CD4-positive, alpha-beta T cell treated with Interleukin-4 for 1 hour (primary cell): ENCODE measurements around the gene GNPTAB.

Source experiments
- DNase-seq, 2 donors: peaks; one replicate each; pipeline ENCODE4 v3.0.0-alpha.2; 2020 to 2022

The GNPTAB gene

DNA sequence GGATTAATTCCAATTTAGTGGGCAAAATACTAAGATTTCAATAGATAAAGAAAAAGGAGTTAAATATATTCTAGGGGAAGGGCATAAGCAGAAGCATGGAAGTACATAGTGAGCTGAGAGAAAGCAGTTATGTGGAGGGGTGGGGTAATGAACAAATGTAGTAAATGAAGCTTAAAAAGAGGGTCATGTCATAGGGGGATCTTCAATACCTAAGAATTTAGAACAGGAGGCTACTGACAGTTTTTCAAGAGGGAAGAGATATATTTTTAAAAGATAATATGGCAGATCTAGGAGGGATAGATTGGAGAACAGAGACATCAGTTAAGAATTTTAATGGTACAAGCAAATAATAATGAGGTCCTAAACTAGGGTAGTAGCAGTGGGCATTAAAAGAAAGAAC is 100.9 kb downstream of the GNPTAB start:
- DNase-seq: no peak

DNA sequence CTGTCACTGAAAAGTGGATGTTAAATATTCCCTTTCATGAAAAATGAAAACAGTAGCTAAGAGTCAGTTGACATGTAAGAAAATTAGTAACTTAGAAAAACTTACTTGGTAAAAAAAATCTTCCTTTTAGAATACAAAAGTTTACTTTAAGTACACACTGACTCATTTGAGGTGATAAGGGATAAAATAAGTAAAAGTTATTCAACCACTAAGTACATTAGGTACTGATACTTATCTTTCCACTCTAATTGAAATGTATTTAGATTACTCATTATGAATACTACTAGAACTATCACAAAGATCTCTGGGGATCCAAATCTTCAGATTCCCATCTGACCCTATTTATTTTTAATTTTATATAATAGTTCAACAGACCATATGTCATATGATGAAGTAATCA is 103.7 kb downstream of the GNPTAB start:
- no peak for DNase-seq

DNA sequence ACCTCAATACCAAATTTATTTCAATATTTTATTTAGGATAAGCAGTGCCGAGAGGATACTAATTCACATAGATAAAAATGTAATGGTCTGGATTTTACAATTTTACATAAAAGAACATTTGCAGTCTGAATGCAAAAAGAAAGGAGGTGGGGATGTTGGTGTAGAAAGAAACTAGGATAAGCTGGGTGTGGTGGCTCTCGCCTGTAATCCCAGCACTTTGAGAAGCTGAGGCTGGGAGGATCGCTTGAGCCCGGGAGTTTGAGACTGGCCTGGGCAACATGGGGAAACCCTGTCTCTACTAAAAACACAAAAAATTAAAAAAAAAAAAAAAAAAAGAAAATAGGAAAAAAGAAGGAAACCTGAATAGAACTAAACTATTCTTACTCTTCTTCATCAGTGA is 108.4 kb downstream of the GNPTAB start:
- no peak for DNase-seq

- no peak for DNase-seq
These were observed 110.6 kb downstream of the GNPTAB start for GRCh38 chr12:101720118-101720517.

DNA sequence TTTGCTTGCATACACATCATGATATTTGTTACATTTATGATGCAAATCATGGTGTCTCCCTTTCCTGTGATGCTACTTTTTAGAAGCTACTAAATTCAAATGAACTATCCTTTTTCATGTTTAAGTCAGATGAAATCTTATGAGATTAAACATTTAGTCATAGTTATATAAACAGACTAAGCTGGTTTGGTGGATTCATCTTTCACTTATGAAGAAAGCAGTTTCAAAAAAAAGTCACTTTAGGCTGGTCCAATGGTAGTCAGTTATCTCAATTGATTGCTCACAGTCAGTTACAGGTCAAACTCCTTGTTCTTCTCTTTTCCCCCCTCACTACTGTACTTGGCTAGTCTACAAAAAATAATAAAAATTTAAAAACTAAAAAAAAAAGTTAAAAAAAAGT is 111.2 kb downstream of the GNPTAB start:
- no peak for DNase-seq

DNA sequence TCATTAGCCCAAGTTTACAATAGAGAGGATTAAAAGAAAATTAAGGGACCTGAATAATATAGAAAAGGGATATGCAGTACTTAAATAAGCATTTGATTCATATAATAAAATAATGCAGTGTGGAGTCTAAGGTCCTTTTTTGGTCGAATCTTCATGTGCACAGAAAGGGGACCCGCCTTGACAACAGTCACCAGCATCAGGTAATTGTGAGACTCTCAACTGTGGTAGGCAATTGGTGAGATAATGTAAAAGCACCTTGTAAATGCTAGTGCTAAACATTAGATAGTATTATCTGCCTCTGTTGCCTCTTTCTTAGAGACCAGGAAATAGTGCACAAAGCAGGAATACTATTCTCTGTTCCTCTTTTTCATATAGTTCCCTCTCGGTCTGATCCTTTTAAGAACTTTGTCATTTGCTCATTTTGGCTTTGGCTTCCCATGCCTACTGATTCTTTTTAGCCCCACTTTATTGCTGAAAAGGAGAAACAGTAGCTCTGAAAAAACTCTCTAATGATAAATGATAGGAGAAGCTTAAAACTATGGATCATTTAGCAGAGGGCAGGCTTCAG is 115.8 kb downstream of the GNPTAB start:
- DNase-seq: no peak

GRCh38 chr12:101713930-101714329 is 116.8 kb downstream of the GNPTAB start:
- DNase-seq: no peak

DNA sequence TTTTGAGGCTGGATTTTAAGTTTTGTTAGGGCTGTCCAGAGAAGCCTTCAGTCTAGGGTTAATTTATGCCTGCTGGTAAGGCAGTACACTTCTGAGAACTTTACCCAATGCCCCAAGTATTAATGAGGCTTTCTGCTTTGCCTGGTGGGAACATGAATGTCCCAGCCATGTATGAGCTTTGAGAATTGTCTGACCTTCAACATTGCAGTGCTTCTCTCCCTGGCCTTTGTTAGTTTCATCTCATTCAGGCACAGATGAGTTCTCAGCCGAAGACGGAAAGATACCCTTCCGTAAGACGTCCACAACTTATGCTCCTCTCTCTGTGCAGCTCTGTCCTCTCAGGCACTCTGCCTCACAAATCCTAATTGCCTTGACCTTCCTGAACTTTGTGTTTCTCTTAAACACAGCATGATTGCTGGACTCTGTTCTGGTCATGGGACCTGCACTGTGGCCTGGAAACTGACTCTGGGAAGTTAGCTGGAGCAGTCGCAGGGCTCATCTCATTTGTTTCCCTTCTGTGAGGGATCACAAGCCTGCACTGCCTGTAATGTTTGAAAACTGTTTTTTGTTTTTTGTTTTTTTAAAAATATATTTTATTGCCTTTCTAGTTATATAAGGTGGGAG is 117.6 kb downstream of the GNPTAB start:
- DNase-seq: no peak

DNA sequence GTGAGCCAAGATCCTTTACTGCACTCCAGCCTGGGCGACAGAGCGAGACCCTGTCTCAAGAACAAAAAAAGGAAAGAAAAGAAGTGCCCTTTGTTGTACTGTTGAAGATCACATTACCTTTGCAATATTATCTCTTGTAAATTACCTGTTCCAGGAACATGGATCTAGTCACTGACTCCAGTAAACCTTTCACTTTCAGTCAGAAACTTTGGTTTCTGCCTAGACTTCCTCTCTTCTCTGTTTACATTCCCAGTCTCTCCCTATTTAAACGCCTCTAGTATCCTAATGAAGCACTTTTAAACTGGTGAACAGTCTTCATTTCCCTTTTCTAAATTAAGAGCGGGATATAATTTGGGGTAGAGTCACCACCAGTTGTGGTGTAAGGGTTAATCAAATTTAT is 120.5 kb downstream of the GNPTAB start:
- no peak for DNase-seq

DNA sequence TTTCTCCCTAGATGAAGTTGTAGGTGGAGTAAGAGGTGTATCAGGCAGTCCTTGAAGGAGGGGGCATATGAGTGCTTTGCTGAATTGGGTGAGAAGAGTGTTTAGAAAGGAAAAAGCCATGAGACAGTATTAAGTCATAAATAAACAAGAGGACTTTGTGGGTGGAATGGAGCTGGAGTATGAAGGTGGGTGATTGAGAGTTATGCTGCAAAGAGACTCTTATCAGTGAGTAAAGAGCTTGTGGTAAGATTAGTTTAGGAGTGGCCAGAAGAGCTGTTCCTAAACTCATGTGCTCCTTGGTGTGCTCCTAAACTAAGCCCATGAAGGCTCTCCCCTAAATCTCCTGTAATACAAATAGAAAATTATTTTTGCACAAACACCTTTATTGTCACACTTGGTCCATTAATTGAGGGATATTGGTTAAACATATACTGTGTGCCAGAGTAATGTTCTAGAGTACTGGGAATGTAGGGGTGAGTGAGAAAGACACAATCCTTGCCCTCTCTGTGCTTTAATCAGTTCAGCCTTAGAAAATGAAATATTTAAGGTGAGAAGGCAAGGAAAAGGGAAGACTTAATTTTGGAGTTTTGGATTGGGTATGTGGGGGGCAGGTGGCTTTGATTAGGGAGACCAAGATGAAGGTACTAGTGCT is 123.5 kb downstream of the GNPTAB start:
- DNase-seq: no peak

DNA sequence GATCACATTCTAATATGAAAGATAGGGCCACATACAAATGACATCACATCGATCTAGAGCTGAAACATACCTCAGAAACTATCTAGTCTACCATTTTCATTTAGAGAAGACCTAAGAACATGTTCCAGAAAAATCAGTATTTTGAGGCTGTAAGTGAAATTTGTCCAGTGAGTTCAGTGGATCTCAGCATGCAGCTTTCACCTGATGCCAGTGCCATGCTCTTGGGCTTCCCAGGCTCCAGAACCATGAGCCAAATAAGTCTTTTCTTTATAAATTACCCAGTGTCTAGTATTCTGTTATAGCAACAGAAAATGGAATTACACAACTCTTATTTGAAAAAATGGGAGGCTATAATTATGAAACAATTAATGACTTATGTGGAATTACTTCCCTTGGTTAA is 124.4 kb downstream of the GNPTAB start:
- no peak for DNase-seq

- DNase-seq: no peak
These were observed 127.3 kb downstream of the GNPTAB start for GRCh38 chr12:101703487-101703886.

DNA sequence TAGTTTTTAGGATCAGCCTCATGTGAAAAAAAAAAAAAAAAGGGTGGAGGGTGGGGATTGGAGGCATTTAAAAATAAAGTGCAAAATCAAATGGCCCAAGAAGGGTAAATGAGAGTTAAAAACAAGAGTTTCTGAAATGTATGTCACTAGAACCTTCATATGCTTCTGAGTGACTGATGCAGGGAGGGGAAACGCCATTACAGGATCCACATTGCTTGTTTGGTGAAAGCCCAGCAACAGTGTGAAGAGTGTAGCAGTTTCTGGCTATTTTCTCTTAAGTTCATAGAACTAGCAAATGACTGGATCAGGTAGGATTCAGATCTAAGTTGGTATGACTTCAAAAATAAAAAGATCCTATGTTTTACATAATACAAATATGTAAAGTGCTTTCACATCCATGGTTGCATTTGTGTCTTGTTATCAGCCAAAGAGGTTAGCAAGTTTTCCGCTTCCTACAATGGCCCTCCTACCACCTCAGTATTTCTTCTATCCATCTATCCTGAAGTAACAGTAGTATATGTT is 130.4 kb downstream of the GNPTAB start:
- DNase-seq: no peak

DNA sequence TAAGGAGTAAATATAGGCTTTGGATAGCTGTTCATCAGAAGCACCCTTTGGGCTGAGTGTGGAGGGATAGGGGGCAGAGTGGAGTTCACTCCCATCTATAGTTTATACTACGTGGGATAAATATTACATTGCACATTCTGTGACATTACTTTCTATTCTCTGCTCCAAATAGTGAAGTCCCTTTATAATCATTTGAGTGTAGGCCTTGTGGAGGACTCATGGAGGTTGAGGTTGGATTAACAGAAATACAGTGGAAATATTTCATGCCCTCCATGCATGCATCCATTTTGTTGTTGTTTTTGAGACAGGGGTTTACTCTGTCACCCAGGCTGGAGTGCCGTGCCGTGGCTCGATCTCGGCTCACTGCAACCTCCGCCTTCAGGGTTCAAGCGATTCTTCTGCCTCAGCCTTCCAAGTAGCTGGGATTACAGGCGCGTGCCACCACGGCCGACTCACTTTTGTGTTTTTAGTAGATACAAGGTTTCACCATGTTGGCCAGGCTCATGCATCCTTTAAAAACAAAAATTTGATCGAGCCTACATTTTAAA is 131.9 kb downstream of the GNPTAB start:
- DNase-seq: peak in 1 of 2 donors; percentile 3

GRCh38 chr12:101697930-101698799 is 132.6 kb downstream of the GNPTAB start:
- peak in 1 of 2 donors; percentile 10 for DNase-seq

DNA sequence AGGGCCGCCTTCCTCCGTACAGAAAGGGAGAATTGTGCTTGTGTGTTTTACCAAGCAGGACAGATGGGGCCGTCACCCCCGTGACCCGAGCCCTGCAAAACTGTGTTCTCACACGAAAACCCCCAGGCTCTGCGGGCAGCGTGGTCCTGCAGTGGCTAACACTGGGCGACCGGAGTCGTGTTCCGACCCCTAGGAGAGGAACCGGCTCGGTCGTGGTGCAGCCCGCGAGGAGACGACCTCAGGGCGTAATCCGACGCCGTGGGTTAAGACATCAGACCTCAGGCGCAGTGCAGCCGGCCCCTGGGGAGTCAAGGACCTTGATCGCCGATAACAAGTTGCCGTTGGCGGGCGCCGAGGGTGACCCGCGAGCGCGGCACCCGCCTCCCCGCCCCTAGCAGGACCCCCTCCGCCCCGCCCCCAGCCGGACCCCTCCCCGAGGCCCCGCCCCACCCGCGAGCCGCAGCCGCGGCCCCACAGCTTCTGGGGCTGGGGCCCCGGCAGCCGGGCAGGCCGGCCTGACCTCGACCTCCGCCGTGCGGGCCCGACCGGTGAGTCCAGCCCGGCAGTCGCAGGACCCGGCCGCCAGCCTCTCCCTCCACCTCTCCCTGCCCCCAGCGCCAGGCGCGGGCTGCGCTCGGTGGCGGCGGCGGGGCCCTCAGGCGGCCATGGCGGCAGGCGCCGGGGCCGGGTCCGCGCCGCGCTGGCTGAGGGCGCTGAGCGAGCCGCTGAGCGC is 133.4 kb downstream of the GNPTAB start, which contains the start of gene CHPT1:
Gene CHPT1 (plus strand): TSS at position 444 of the 733 bp plus-strand sequence. CDS start 222 bp downstream, at position 666.
- peak; percentile 68 to 70 for DNase-seq

GRCh38 chr12:101696251-101697196 is 134.2 kb downstream of the GNPTAB start:
- no peak for DNase-seq

DNA sequence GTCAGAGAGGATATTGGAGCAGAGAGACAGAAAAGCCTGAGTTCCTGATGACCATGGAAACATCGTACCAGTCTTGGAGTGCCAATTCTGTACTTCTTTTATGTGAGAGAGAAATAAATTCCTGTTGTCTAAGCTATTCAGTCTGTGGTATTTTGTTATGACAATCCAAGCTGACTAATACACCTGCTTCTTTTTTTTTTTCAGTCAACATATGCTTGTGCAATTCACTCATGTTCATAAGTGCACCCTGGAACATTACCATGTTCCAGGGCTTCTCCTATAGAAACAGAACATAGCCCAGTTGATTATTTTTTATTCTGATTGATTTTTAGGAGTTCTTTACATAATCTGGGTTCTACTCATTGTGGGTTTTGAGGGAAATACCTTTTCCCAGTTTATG is 135.1 kb downstream of the GNPTAB start:
- DNase-seq: no peak
